ENCODE data around the gene CLEC6A. TPM values are rescaled to one million over a fixed set of nuclear protein-coding genes. Genes with fewer than 3 reads are reported as not detected.
"Not testable (repeated sequence)": the region's sequence is repeated elsewhere in the genome, so short reads cannot be mapped to it uniquely, and the experiment has no call there.

The CLEC6A gene
- total RNA-seq, 2 donors from 2014 or later, result not detected

GRCh38 chr12:8482571-8483061 is 26.9 kb downstream of the CLEC6A start:
- H3K9me3 Mint-ChIP-seq, result peaks cover 4 to 8% of the 10 kb centered on the region in 2 donors
- peaks cover 4 to 13% of the 10 kb centered on the region in 2 donors for H3K36me3 Mint-ChIP-seq
- ATAC-seq (peak in 1 of 2 donors; percentile 7), DNase-seq (ENCODE audit: low spot score in 2 of 2) (no peak)
- H3K27ac Mint-ChIP-seq, result no peak overlapping the region

- peaks cover 4 to 8% of the 10 kb centered on the region in 2 donors for H3K9me3 Mint-ChIP-seq
- no peak overlapping the region for H3K27ac Mint-ChIP-seq
- DNase-seq (ENCODE audit: low spot score in 2 of 2), result no peak
- H3K36me3 Mint-ChIP-seq, result peaks cover 4 to 13% of the 10 kb centered on the region in 2 donors
- peak; percentile 58 to 87 for ATAC-seq
Measured at GRCh38 chr12:8483079-8483478, 27.3 kb downstream of the CLEC6A start.

GRCh38 chr12:8491646-8492530 is 36.1 kb downstream of the CLEC6A start:
- Mint-ChIP-seq H3K36me3 (peaks cover 0 to 5% of the 10 kb centered on the region in 2 donors), H3K9me3 (no peaks in the 10 kb centered on the region), H3K27ac (no peak overlapping the region)
- no peak for DNase-seq (ENCODE audit: low spot score in 2 of 2)
- ATAC-seq, result no peak

- peak in 1 of 2 donors; percentile 42 for DNase-seq (ENCODE audit: low spot score in 2 of 2)
- peaks cover 0 to 5% of the 10 kb centered on the region in 2 donors for H3K36me3 Mint-ChIP-seq
- H3K27ac Mint-ChIP-seq, result peak overlapping the region in 1 of 2 donors; percentile 17
- ATAC-seq, result peak; percentile 97 to 100
- H3K9me3 Mint-ChIP-seq, result no peaks in the 10 kb centered on the region
Measured at GRCh38 chr12:8493084-8493483, 37.3 kb downstream of the CLEC6A start.

- not testable (repeated sequence) for H3K9me3 Mint-ChIP-seq; DNase-seq (ENCODE audit: low spot score in 2 of 2); H3K27ac Mint-ChIP-seq; H3K36me3 Mint-ChIP-seq; ATAC-seq
Measured at GRCh38 chr12:8495671-8496070, 39.9 kb downstream of the CLEC6A start.

GRCh38 chr12:8496074-8496473 is 40.3 kb downstream of the CLEC6A start:
- DNase-seq (ENCODE audit: low spot score in 2 of 2); H3K36me3 Mint-ChIP-seq; H3K9me3 Mint-ChIP-seq; H3K27ac Mint-ChIP-seq; ATAC-seq: not testable (repeated sequence)

- Mint-ChIP-seq H3K9me3 (no peaks in the 10 kb centered on the region), H3K36me3 (peaks cover 0 to 5% of the 10 kb centered on the region in 2 donors), H3K27ac (no peak overlapping the region)
- no peak for DNase-seq (ENCODE audit: low spot score in 2 of 2)
- ATAC-seq, result no peak
Measured at GRCh38 chr12:8499616-8500015, 43.9 kb downstream of the CLEC6A start.

GRCh38 chr12:8501720-8502119 is 46.0 kb downstream of the CLEC6A start:
- no peak for ATAC-seq
- Mint-ChIP-seq H3K9me3 (no peaks in the 10 kb centered on the region), H3K36me3 (no peaks in the 10 kb centered on the region), H3K27ac (no peak overlapping the region)
- no peak for DNase-seq (ENCODE audit: low spot score in 2 of 2)

- ATAC-seq (no peak), DNase-seq (ENCODE audit: low spot score in 2 of 2) (no peak)
- no peaks in the 10 kb centered on the region for H3K9me3 Mint-ChIP-seq
- no peak overlapping the region for H3K27ac Mint-ChIP-seq
- H3K36me3 Mint-ChIP-seq, result no peaks in the 10 kb centered on the region
Measured at GRCh38 chr12:8504351-8504750, 48.6 kb downstream of the CLEC6A start.

GRCh38 chr12:8507596-8507995 is 51.8 kb downstream of the CLEC6A start:
- Mint-ChIP-seq H3K36me3 (no peaks in the 10 kb centered on the region), H3K27ac (no peak overlapping the region), H3K9me3 (no peaks in the 10 kb centered on the region)
- DNase-seq (ENCODE audit: low spot score in 2 of 2) (no peak), ATAC-seq (no peak)

GRCh38 chr12:8508223-8508622 is 52.5 kb downstream of the CLEC6A start:
- Mint-ChIP-seq H3K9me3 (no peaks in the 10 kb centered on the region), H3K36me3 (no peaks in the 10 kb centered on the region), H3K27ac (no peak overlapping the region)
- ATAC-seq (no peak), DNase-seq (ENCODE audit: low spot score in 2 of 2) (no peak)

GRCh38 chr12:8508910-8509841 is 53.4 kb downstream of the CLEC6A start:
- Mint-ChIP-seq H3K27ac (no peak overlapping the region), H3K36me3 (no peaks in the 10 kb centered on the region), H3K9me3 (no peaks in the 10 kb centered on the region)
- ATAC-seq (no peak), DNase-seq (ENCODE audit: low spot score in 2 of 2) (no peak)

- H3K9me3 Mint-ChIP-seq, result no peaks in the 10 kb centered on the region
- no peak for DNase-seq (ENCODE audit: low spot score in 2 of 2)
- H3K27ac Mint-ChIP-seq, result no peak within 1 kb of the TSS
- ATAC-seq, result no peak
- no peaks in the 10 kb centered on the region for H3K36me3 Mint-ChIP-seq
Measured at GRCh38 chr12:8513256-8513655, 57.5 kb downstream of the CLEC6A start, which contains the start of gene CLEC4D. Gene CLEC4D, plus strand, starts transcription at chr12:8513503. Its CDS starts 230 bp downstream, at chr12:8513733.

- H3K27ac Mint-ChIP-seq, result no peak overlapping the region
- no peaks in the 10 kb centered on the region for H3K9me3 Mint-ChIP-seq
- H3K36me3 Mint-ChIP-seq, result no peaks in the 10 kb centered on the region
- ATAC-seq, result no peak
- DNase-seq (ENCODE audit: low spot score in 2 of 2), result no peak
Measured at GRCh38 chr12:8517971-8518370, 62.2 kb downstream of the CLEC6A start.

- no peak overlapping the region for H3K27ac Mint-ChIP-seq
- DNase-seq (ENCODE audit: low spot score in 2 of 2) (no peak), ATAC-seq (no peak)
- peaks cover under 1 to 2% of the 10 kb centered on the region in 2 donors for H3K36me3 Mint-ChIP-seq
- H3K9me3 Mint-ChIP-seq, result peaks cover 0 to under 1% of the 10 kb centered on the region in 2 donors
Measured at GRCh38 chr12:8519171-8519570, 63.4 kb downstream of the CLEC6A start.

GRCh38 chr12:8527250-8528130 is 71.7 kb downstream of the CLEC6A start:
- no peak for DNase-seq (ENCODE audit: low spot score in 2 of 2)
- no peak overlapping the region for H3K27ac Mint-ChIP-seq
- no peak for ATAC-seq
- peaks cover 16 to 24% of the 10 kb centered on the region in 2 donors for H3K36me3 Mint-ChIP-seq
- H3K9me3 Mint-ChIP-seq, result peaks cover 13% of the 10 kb centered on the region in 2 donors

Measured in activated naive CD4-positive, alpha-beta T cell treated with anti-CD3 and anti-CD28 coated beads, Interleukin-2, amount 50 U/mL, for 72 hours (primary cell).